Colonic mucosa (tissue), 4 donors: Measurements from ENCODE around the gene IL17A. TPM values are rescaled to one million over a fixed set of nuclear protein-coding genes. Genes with fewer than 3 reads are reported as not detected.

ENCODE experiments used
- DNase-seq: peaks from one replicate; pipeline ENCODE4 v3.0.0-alpha.2; 2020
- H3K27ac ChIP-seq: fragments of 200-600 bp; one replicate; pipeline ENCODE4 v1.8.0; 2021
- H3K27me3 ChIP-seq: fragments of 200-600 bp; one replicate; pipeline ENCODE4 v1.8.0; 2021
- H3K36me3 ChIP-seq: fragments of 200-600 bp; one replicate; pipeline ENCODE4 v1.8.0; 2021
- H3K4me1 ChIP-seq: fragments of 200-600 bp; one replicate; pipeline ENCODE4 v1.8.0; 2021; ENCODE audit warnings: mild to moderate bottlenecking
- H3K4me3 ChIP-seq: fragments of 200-600 bp; one replicate; pipeline ENCODE4 v1.8.0; 2021
- H3K9ac ChIP-seq, 2 donors: one replicate each; pipeline ENCODE4 v1.7.0; 2013; ENCODE audit warnings: control low read depth in 2 of 2, low read depth in 2 of 2, low read length in 2 of 2
- H3K9me3 ChIP-seq: fragments of 200-600 bp; one replicate; pipeline ENCODE4 v1.8.0; 2021
- CTCF ChIP-seq: fragments of 200-600 bp; IDR thresholded peaks from one replicate; pipeline ENCODE4 v1.8.0; 2022; ENCODE audit warnings: antibody characterized with exemption, mild to moderate bottlenecking
- intact Hi-C: fragments of 100-400 bp; cut with DNase I; formaldehyde crosslinking; loops from one replicate; pipeline ENCODE4 v1.14.1; 2022
- total RNA-seq, 2 donors: library from RNA; stranded (reverse); fragmentation: NEBNext Ultra II Directional in 1 of 2; extraction: Animal tissue kit (Norgen Biotek cat#: 25700) in 1 of 2; gene quantifications; one replicate each; pipeline ENCODE4 v1.2.1, GENCODE V29; 2021
- donor health status: healthy.
- donor health status: DM: no; HTN: no; CAD: no.
- donor health status: DM: no; HTN: no; CAD: no.

Gene IL17A
- total RNA-seq, 2 donors from 2014 or later: not detected

GRCh38 chr6:52207066-52207465 lies 20.9 kb downstream of the IL17A start:
- Histone ChIP-seq H3K4me1 (no peaks in the 10 kb centered on the region), H3K27me3 (no peaks in the 10 kb centered on the region), H3K9me3 (no peaks in the 10 kb centered on the region), H3K9ac (no peak overlapping the region), H3K36me3 (no peaks in the 10 kb centered on the region), H3K27ac (no peak overlapping the region), H3K4me3 (no peak overlapping the region)
- no peak for TF ChIP-seq CTCF
- DNase-seq: no peak
- intact Hi-C loops: no loop called here

GRCh38 chr6:52208612-52209011 lies 22.4 kb downstream of the IL17A start:
- no peak overlapping the region for H3K9ac ChIP-seq
- no peak overlapping the region for H3K4me3 ChIP-seq
- H3K27me3 ChIP-seq: no peaks in the 10 kb centered on the region
- no peaks in the 10 kb centered on the region for H3K36me3 ChIP-seq
- intact Hi-C loops: no loop called here
- no peak overlapping the region for H3K27ac ChIP-seq
- TF ChIP-seq CTCF: no peak
- DNase-seq: no peak
- no peaks in the 10 kb centered on the region for H3K4me1 ChIP-seq
- H3K9me3 ChIP-seq: no peaks in the 10 kb centered on the region

GRCh38 chr6:52209770-52210169 lies 23.6 kb downstream of the IL17A start:
- Histone ChIP-seq H3K27me3 (no peaks in the 10 kb centered on the region), H3K27ac (no peak overlapping the region), H3K36me3 (no peaks in the 10 kb centered on the region), H3K4me1 (no peaks in the 10 kb centered on the region), H3K4me3 (no peak overlapping the region), H3K9me3 (no peaks in the 10 kb centered on the region), H3K9ac (no peak overlapping the region)
- DNase-seq: no peak
- TF ChIP-seq CTCF: no peak
- intact Hi-C loops: no loop called here

GRCh38 chr6:52210227-52210626 lies 24.1 kb downstream of the IL17A start:
- TF ChIP-seq CTCF: no peak
- DNase-seq: no peak
- Histone ChIP-seq H3K27ac (no peak overlapping the region), H3K9ac (no peak overlapping the region), H3K9me3 (no peaks in the 10 kb centered on the region), H3K4me3 (no peak overlapping the region), H3K4me1 (no peaks in the 10 kb centered on the region), H3K36me3 (no peaks in the 10 kb centered on the region), H3K27me3 (no peaks in the 10 kb centered on the region)
- intact Hi-C loops: no loop called here

- no peak for TF ChIP-seq CTCF
- DNase-seq: no peak
- no peaks in the 10 kb centered on the region for H3K27me3 ChIP-seq
- intact Hi-C loops: no loop called here
- H3K9me3 ChIP-seq: no peaks in the 10 kb centered on the region
- H3K4me3 ChIP-seq: no peak overlapping the region
- H3K9ac ChIP-seq: no peak overlapping the region
- H3K27ac ChIP-seq: no peak overlapping the region
- no peaks in the 10 kb centered on the region for H3K36me3 ChIP-seq
- no peaks in the 10 kb centered on the region for H3K4me1 ChIP-seq
Observed at GRCh38 chr6:52213127-52213526, 27.0 kb downstream of the IL17A start.

GRCh38 chr6:52215787-52216186 lies 29.6 kb downstream of the IL17A start:
- no peak overlapping the region for H3K27ac ChIP-seq

More at GRCh38 chr6:52215787-52216186, 29.6 kb downstream of the IL17A start:
- no peak for DNase-seq
- Histone ChIP-seq H3K36me3 (no peaks in the 10 kb centered on the region), H3K4me1 (no peaks in the 10 kb centered on the region), H3K27me3 (no peaks in the 10 kb centered on the region), H3K9me3 (no peaks in the 10 kb centered on the region), H3K4me3 (no peak overlapping the region), H3K9ac (no peak overlapping the region)
- TF ChIP-seq CTCF: no peak
- intact Hi-C loops: no loop called here
